Neural progenitor cell (in vitro differentiated cells): Measurements from ENCODE around the gene PLA2G4E. TPM values are rescaled to one million over a fixed set of nuclear protein-coding genes. Genes with fewer than 3 reads are reported as not detected.
A peak's percentile ranks its signal among the peaks of the same experiment; 100 is the strongest.

ENCODE experiments used
- DNase-seq: peaks from one replicate; pipeline ENCODE4 v3.0.0-alpha.2; 2016; ENCODE audit warnings: low spot score
- H2AFZ ChIP-seq: fragments of 200-600 bp; sonication (generic); replicated peaks from 2 replicates; pipeline ENCODE4 v1.6.1; 2016; ENCODE audit warnings: antibody characterized with exemption
- H3F3A ChIP-seq: fragments of 200-600 bp; sonication (generic); 2 replicates; pipeline ENCODE4 v1.6.1; 2016; ENCODE audit warnings: antibody characterized with exemption, low read depth
- H3K27ac ChIP-seq: fragments of 200-600 bp; sonication (generic); 2 replicates; pipeline ENCODE4 v1.5.1; 2016; ENCODE audit warnings: mild to moderate bottlenecking
- H3K27me3 ChIP-seq: fragments of 200-600 bp; sonication (generic); 2 replicates; pipeline ENCODE4 v1.6.1; 2016; ENCODE audit warnings: mild to moderate bottlenecking, moderate library complexity
- H3K36me3 ChIP-seq: fragments of 200-600 bp; sonication (generic); 2 replicates; pipeline ENCODE4 v1.5.1; 2016
- H3K4me1 ChIP-seq: fragments of 200-600 bp; sonication (generic); 2 replicates; pipeline ENCODE4 v1.6.1; 2016; ENCODE audit warnings: mixed run types
- H3K4me2 ChIP-seq: fragments of 200-600 bp; sonication (generic); 2 replicates; pipeline ENCODE4 v1.6.1; 2016
- H3K4me3 ChIP-seq: fragments of 200-600 bp; sonication (generic); 2 replicates; pipeline ENCODE4 v1.5.1; 2016
- H3K79me2 ChIP-seq: fragments of 200-600 bp; sonication (generic); 2 replicates; pipeline ENCODE4 v1.6.1; 2016; ENCODE audit warnings: low read depth
- H3K9ac ChIP-seq: fragments of 200-600 bp; sonication (generic); 2 replicates; pipeline ENCODE4 v1.6.1; 2016
- H3K9me3 ChIP-seq: fragments of 200-600 bp; sonication (generic); 2 replicates; pipeline ENCODE4 v1.5.1; 2016; ENCODE audit warnings: low read depth
- H4K20me1 ChIP-seq: fragments of 200-600 bp; sonication (generic); 2 replicates; pipeline ENCODE4 v1.6.1; 2016; ENCODE audit warnings: low read depth
- H3K27ac Mint-ChIP-seq: 3 replicates; pipeline ENCODE4 v1.8.0; 2021; ENCODE audit warnings: mixed read lengths
- H3K27me3 Mint-ChIP-seq: 2 replicates; pipeline ENCODE4 v1.8.0; 2022; ENCODE audit warnings: low read depth, mild to moderate bottlenecking, inconsistent platforms, moderate library complexity, mixed read lengths; ENCODE audit not compliant: insufficient read depth
- H3K36me3 Mint-ChIP-seq: 3 replicates; pipeline ENCODE4 v1.8.0; 2021; ENCODE audit warnings: mixed read lengths
- H3K4me1 Mint-ChIP-seq: 3 replicates; pipeline ENCODE4 v1.8.0; 2021; ENCODE audit warnings: mixed read lengths
- H3K4me3 Mint-ChIP-seq: 3 replicates; pipeline ENCODE4 v1.8.0; 2021; ENCODE audit warnings: mild to moderate bottlenecking, moderate library complexity, mixed read lengths
- H3K9me3 Mint-ChIP-seq: 3 replicates; pipeline ENCODE4 v1.8.0; 2020; ENCODE audit warnings: mixed read lengths
- EZH2 ChIP-seq: fragments of 200-600 bp; sonication (generic); IDR thresholded peaks from 2 replicates; pipeline ENCODE4 v1.6.1; 2017; ENCODE audit warnings: antibody characterized with exemption, mild to moderate bottlenecking, moderate library complexity
- EZH2phosphoT487 ChIP-seq: fragments of 200-600 bp; sonication (generic); IDR thresholded peaks from 2 replicates; pipeline ENCODE4 v1.6.1; 2017; ENCODE audit warnings: antibody characterized with exemption
- total RNA-seq: library from RNA; depleted of rRNA; stranded (reverse); fragments of >200 nt; gene quantifications from 2 replicates; pipeline ENCODE4 v1.2.3, GENCODE V29; 2015; ENCODE audit warnings: low replicate concordance
- TF ChIP-seq, protein P1 (sequence below): fragments of 200-600 bp; sonication (generic); IDR thresholded peaks from 2 replicates; pipeline ENCODE4 v1.5.1; 2017; ENCODE audit warnings: antibody characterized with exemption, mild to moderate bottlenecking

The PLA2G4E gene
- total RNA-seq, 1 donor from 2014 or later, result not detected

DNA sequence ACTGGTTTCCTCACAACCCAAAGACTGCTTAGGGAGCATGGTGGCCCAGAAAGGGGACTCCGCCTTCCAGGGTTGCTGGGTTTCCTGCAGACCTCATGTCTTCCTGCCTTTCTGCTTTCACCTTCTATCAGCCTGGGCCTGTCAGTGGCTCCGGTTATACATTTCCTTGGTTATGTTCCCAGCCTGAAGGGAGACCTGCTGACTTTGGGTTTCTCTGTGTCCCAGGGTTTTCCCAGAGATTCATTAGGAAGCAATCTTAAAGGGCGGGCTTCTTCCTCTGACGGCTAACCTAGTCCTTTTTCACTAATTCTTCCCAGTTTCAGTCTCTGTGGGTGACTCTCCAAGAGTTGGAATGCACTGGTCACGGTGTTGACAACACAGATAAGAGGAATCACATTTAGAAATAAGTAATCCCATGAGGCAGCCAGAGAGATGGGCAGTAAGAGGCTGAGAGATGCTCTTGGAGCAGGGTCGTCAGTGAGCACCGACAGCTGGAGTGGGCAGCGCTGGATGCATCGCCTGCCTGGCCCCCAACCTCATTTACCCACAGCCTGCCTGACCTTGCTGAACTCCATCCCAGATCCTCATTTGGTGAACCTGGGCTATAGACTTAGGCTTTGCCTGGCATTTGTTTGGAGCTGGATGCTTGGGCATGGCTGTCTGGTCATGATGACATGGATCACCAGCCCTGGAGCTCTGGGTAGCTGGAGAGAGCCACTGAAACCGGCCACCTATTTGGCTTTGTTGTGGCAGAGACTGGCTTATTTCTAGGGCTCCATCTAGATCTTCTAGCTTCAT lies 38.5 kb downstream of the PLA2G4E start:
- no peaks in the 10 kb centered on the region for H3K36me3 Mint-ChIP-seq
- no peak overlapping the region for H3K27ac Mint-ChIP-seq
- no peak overlapping the region for H2AFZ ChIP-seq
- no peaks in the 10 kb centered on the region for H4K20me1 ChIP-seq
- no peaks in the 10 kb centered on the region for H3K9me3 Mint-ChIP-seq
- H3K4me3 ChIP-seq, result no peak overlapping the region
- no peak for DNase-seq
- H3K4me3 Mint-ChIP-seq, result no peak overlapping the region
- no peak overlapping the region for H3K4me2 ChIP-seq
- no peak overlapping the region for H3K9ac ChIP-seq
- H3K27me3 ChIP-seq, result no peaks in the 10 kb centered on the region
- TF ChIP-seq EZH2phosphoT487 (no peak), EZH2 (no peak)
- TF ChIP-seq, protein P1, sequence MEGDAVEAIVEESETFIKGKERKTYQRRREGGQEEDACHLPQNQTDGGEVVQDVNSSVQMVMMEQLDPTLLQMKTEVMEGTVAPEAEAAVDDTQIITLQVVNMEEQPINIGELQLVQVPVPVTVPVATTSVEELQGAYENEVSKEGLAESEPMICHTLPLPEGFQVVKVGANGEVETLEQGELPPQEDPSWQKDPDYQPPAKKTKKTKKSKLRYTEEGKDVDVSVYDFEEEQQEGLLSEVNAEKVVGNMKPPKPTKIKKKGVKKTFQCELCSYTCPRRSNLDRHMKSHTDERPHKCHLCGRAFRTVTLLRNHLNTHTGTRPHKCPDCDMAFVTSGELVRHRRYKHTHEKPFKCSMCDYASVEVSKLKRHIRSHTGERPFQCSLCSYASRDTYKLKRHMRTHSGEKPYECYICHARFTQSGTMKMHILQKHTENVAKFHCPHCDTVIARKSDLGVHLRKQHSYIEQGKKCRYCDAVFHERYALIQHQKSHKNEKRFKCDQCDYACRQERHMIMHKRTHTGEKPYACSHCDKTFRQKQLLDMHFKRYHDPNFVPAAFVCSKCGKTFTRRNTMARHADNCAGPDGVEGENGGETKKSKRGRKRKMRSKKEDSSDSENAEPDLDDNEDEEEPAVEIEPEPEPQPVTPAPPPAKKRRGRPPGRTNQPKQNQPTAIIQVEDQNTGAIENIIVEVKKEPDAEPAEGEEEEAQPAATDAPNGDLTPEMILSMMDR, result no peak
- H3K4me1 ChIP-seq, result no peaks in the 10 kb centered on the region
- H3K79me2 ChIP-seq, result no peaks in the 10 kb centered on the region
- no peaks in the 10 kb centered on the region for H3K9me3 ChIP-seq
- no peak overlapping the region for H3K27ac ChIP-seq
- no peaks in the 10 kb centered on the region for H3K36me3 ChIP-seq
- no peaks in the 10 kb centered on the region for H3F3A ChIP-seq
- H3K27me3 Mint-ChIP-seq, result peaks cover 13% of the 10 kb centered on the region
- no peaks in the 10 kb centered on the region for H3K4me1 Mint-ChIP-seq

DNA sequence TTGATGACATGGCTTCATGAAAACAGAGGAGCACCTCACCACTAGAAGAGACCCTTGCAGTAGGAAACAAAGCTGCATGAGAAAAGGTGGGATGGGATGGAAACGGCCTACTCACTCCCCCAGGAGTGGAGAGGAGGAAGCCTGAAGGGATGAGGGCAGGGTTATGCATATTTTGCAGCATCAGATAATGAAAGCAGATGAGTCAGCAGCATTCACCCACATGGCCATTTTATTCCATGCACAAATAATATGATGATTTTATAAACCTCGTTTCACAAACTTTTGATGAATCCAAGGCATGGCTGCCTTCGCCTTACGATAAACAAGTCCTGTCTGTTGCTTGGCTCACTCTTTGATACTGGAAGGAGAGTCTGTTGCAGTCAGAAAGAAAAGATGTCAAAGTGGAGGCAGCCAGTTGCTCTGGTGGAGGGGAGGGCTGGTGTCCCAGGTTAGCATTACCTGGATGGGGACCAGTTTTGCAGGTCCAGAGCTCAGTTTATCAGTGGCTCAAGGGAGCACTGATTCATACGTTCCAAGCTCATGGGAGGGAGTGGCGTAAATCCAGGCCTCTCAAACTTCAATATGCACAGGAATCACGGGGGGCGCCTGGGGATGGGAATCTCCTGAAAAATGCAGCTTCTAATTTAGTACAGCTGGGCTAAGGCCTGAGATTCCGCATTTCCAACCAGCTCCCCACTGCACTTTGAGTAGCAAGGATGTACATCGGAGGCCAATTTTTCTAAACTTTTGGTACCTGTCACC lies 39.3 kb downstream of the PLA2G4E start:
- no peak overlapping the region for H3K27ac ChIP-seq
- Mint-ChIP-seq H3K27me3 (peaks cover 11% of the 10 kb centered on the region), H3K4me1 (no peaks in the 10 kb centered on the region), H3K4me3 (no peak overlapping the region), H3K9me3 (no peaks in the 10 kb centered on the region), H3K36me3 (no peaks in the 10 kb centered on the region), H3K27ac (no peak overlapping the region)
- no peak for TF ChIP-seq EZH2
- TF ChIP-seq EZH2phosphoT487, result no peak
- TF ChIP-seq, protein P1, result no peak
- no peaks in the 10 kb centered on the region for H3F3A ChIP-seq
- H3K9me3 ChIP-seq, result no peaks in the 10 kb centered on the region
- H3K4me3 ChIP-seq, result no peak overlapping the region
- no peak overlapping the region for H2AFZ ChIP-seq
- H3K4me2 ChIP-seq, result no peak overlapping the region
- H4K20me1 ChIP-seq, result no peaks in the 10 kb centered on the region
- H3K4me1 ChIP-seq, result no peaks in the 10 kb centered on the region
- no peaks in the 10 kb centered on the region for H3K36me3 ChIP-seq
- H3K27me3 ChIP-seq, result no peaks in the 10 kb centered on the region
- no peak overlapping the region for H3K9ac ChIP-seq
- no peaks in the 10 kb centered on the region for H3K79me2 ChIP-seq
- DNase-seq, result no peak

GRCh38 chr15:41980654-41981323 lies 40.1 kb downstream of the PLA2G4E start:
- H3K36me3 Mint-ChIP-seq, result no peaks in the 10 kb centered on the region
- Histone ChIP-seq H3F3A (no peaks in the 10 kb centered on the region), H3K9ac (no peak overlapping the region), H3K79me2 (no peaks in the 10 kb centered on the region), H2AFZ (peak overlapping the region; percentile 34), H3K4me1 (no peaks in the 10 kb centered on the region), H4K20me1 (no peaks in the 10 kb centered on the region), H3K4me2 (no peak overlapping the region), H3K9me3 (no peaks in the 10 kb centered on the region), H3K36me3 (no peaks in the 10 kb centered on the region), H3K27me3 (no peaks in the 10 kb centered on the region), H3K4me3 (no peak overlapping the region), H3K27ac (no peak overlapping the region)
- H3K4me3 Mint-ChIP-seq, result no peak overlapping the region
- H3K27me3 Mint-ChIP-seq, result peaks cover 11% of the 10 kb centered on the region
- H3K9me3 Mint-ChIP-seq, result no peaks in the 10 kb centered on the region
- H3K27ac Mint-ChIP-seq, result no peak overlapping the region
- TF ChIP-seq, protein P1, result no peak
- TF ChIP-seq EZH2phosphoT487 (no peak), EZH2 (no peak)
- H3K4me1 Mint-ChIP-seq, result no peaks in the 10 kb centered on the region
- no peak for DNase-seq
